ENCODE results near the gene BMI1. TPM values are rescaled to one million over a fixed set of nuclear protein-coding genes. Genes with fewer than 3 reads are reported as not detected.

The BMI1 gene
- total and polyA plus RNA-seq, 12 donors, result 15.0 to 44.1 (median 32.0) TPM

DNA sequence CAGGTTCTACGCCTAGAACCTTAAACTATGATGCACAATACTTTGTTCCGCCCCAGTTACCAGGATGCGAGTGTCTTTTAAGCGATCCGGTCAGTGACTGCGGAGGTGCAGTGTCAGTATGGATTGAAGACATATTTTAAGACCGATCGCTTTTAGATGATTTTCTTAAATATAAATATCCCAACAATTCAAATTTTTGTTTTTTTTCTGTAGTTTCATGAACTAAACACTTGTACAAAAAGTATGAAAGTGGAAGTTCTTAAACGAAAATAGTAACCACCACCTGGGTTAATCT lies 3.9 kb upstream of the BMI1 start:
- intact Hi-C loops (cut with DNase I), result loop anchor here in 8 of 10 donors (2.0 to 10.0 kb wide), 9 partner anchors 62 to 315 kb away; partner anchors contain the start of gene DNAJC1 (in 5 of the 8)
- peaks cover 0 to 2% (median 0%) of the 10 kb centered on the region in 7 donors for H3K27me3 ChIP-seq
- WGBS, 2 donors, result 6 to 7% methylated on average over 9 of the region's 9 CpGs
- ATAC-seq (peak in 3 of 8 donors; percentile 3 to 21 (median 12)), DNase-seq (no peak)
- peak overlapping the region; percentile 66 to 96 (median 90) for H3K4me3 ChIP-seq
- H3K27ac ChIP-seq, result peak overlapping the region; percentile 85 to 96 (median 94)
- TF ChIP-seq CTCF (IDR thresholded peaks at IDR 0.05), result no peak
- no peaks in the 10 kb centered on the region for H3K9me3 ChIP-seq
- no peaks in the 10 kb centered on the region for H3K36me3 ChIP-seq
- peaks cover 0 to 44% (median 35%) of the 10 kb centered on the region in 9 donors for H3K4me1 ChIP-seq

DNA sequence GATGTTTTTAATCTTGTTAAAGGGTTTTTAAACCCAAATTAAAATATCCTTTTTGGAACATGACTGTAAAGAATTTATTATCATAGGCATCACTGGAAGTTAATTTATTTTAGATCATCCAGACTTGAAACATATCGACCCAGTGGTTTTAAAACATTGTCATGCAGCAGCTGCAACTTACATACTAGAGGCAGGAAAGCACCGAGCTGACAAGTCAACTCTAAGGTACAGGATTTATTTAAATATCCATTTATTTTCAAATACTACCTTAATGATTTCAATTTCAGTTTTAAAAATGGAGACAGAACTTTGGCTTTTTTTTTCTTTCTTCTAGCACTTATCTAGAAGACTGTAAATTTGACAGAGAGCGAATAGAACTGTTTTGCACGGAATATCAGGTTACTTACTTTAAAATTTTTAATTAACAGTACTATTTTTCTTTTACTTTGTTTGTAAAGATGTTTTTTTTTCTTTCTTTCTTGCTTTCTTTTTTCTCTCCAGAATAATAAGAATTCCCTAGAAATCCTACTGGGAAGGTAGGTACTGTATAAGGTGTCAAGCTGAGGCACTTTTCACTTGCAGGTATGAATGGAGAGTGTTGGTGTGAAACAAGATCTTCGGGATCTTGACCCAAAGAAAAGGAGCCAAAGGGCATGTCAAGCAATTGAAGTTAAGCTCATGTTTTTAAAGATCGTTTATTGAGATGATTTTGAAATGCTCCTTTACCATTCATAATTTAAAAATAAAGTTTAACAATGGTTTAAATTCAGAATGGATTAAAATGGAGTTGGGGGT lies 2.9 kb upstream of the BMI1 start:
- Histone ChIP-seq H3K36me3 (no peaks in the 10 kb centered on the region), H3K4me1 (peaks cover under 1 to 50% (median 44%) of the 10 kb centered on the region in 9 donors), H3K9me3 (no peaks in the 10 kb centered on the region), H3K4me3 (peak overlapping the region in 4 of 10 donors; percentile 83 to 96 (median 86)), H3K27me3 (peaks cover 0 to 11% (median 0%) of the 10 kb centered on the region in 7 donors), H3K27ac (no peak overlapping the region)
- 82 to 83% methylated on average over 6 of the region's 6 CpGs for WGBS, 2 donors
- intact Hi-C loops (cut with DNase I), result loop anchor here in 8 of 10 donors (2.0 to 10.0 kb wide), 9 partner anchors 63 to 316 kb away; partner anchors contain the start of gene DNAJC1 (in 5 of the 8)
- ATAC-seq (no peak), DNase-seq (no peak)
- no peak for TF ChIP-seq CTCF (IDR thresholded peaks at IDR 0.05)

GRCh38 chr10:22318772-22319171 lies 2.1 kb upstream of the BMI1 start:
- 97% methylated on average over 3 of the region's 3 CpGs for WGBS, 2 donors
- ATAC-seq (no peak), DNase-seq (no peak)
- H3K4me3 ChIP-seq, result no peak overlapping the region
- H3K9me3 ChIP-seq, result no peaks in the 10 kb centered on the region
- intact Hi-C loops (cut with DNase I), result loop anchor here in 8 of 10 donors (5.0 to 10.0 kb wide), 6 partner anchors 64 to 316 kb away; partner anchors contain the start of gene DNAJC1 (in 5 of the 8)
- no peak for TF ChIP-seq CTCF (IDR thresholded peaks at IDR 0.05)
- H3K36me3 ChIP-seq, result no peaks in the 10 kb centered on the region
- peaks cover 3 to 58% (median 52%) of the 10 kb centered on the region in 9 donors for H3K4me1 ChIP-seq
- H3K27me3 ChIP-seq, result peaks cover 0 to 19% (median 5%) of the 10 kb centered on the region in 7 donors
- no peak overlapping the region for H3K27ac ChIP-seq

GRCh38 chr10:22319547-22319979 lies 1.3 kb upstream of the BMI1 start:
- Histone ChIP-seq H3K4me1 (peaks cover 3 to 66% (median 60%) of the 10 kb centered on the region in 9 donors), H3K27me3 (peaks cover 0 to 27% (median 5%) of the 10 kb centered on the region in 7 donors), H3K4me3 (peak overlapping the region in 5 of 10 donors; percentile 58 to 62 (median 60)), H3K9me3 (no peaks in the 10 kb centered on the region), H3K36me3 (no peaks in the 10 kb centered on the region), H3K27ac (peak overlapping the region in 5 of 10 donors; percentile 81 to 95 (median 89))
- no peak for TF ChIP-seq CTCF (IDR thresholded peaks at IDR 0.05)
- WGBS, 2 donors, result 91 to 92% methylated on average over 10 of the region's 10 CpGs
- no peak for DNase-seq
- no peak for ATAC-seq
- intact Hi-C loops (cut with DNase I), result loop anchor here in 8 of 10 donors (5.0 to 10.0 kb wide), 6 partner anchors 65 to 317 kb away; partner anchors contain the start of gene DNAJC1 (in 5 of the 8)

All from heart right ventricle (tissue), 16 donors.